ENCODE results near the gene ANKRD29. TPM values are rescaled to one million over a fixed set of nuclear protein-coding genes. Genes with fewer than 3 reads are reported as not detected.

ANKRD29 gene
- total and polyA plus RNA-seq, 10 of the 15 experiments (the other 5 are each of a cell fraction or from before 2014, with no cell fraction given): 0.53 to 9.2 (median 1.6) TPM

DNA sequence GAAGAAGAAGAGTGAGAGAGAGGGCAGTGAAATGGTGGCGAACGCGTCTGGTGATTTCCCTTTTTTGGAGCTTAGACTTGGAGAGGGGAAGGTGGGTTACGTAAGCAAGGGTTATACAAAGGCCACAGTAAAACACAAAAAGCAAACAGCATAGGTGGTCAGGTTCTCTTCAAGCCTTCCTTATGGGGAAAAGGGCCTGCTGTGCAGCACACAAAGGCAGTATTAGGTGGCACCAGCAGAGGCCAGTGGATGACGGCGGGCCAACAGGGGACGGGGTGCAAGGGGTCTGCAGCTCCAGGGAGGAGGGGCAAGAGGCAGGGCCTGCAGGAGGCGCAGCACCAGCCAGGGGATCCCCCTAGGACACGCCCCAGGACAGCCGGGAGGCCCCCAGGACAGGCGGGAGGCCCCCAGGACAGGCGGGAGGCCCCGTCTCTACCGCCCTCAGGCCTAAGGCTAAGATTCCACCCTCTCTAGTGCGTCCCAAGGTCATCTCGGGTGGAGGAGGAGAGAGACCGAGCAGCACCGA is 43.8 kb downstream of the ANKRD29 start (continued):
- 0 out of 2 replicates have a peak, but pooled peaks have one; percentile 35 for TF ChIP-seq ZNF207 (IDR thresholded peaks at IDR 0.05; ENCODE audit: borderline replicate concordance)
- TF ChIP-seq, protein P1, sequence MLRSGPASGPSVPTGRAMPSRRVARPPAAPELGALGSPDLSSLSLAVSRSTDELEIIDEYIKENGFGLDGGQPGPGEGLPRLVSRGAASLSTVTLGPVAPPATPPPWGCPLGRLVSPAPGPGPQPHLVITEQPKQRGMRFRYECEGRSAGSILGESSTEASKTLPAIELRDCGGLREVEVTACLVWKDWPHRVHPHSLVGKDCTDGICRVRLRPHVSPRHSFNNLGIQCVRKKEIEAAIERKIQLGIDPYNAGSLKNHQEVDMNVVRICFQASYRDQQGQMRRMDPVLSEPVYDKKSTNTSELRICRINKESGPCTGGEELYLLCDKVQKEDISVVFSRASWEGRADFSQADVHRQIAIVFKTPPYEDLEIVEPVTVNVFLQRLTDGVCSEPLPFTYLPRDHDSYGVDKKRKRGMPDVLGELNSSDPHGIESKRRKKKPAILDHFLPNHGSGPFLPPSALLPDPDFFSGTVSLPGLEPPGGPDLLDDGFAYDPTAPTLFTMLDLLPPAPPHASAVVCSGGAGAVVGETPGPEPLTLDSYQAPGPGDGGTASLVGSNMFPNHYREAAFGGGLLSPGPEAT (IDR thresholded peaks at IDR 0.05; ENCODE audit: low read depth): no peak; the same call in 1 of the 2 replicates
- no peak for TF ChIP-seq CREM (IDR thresholded peaks at IDR 0.05; ENCODE audit: low read depth)
- TF ChIP-seq NFIC (IDR thresholded peaks at IDR 0.05; ENCODE audit: low read depth, low read length): no peak
- no peak for TF ChIP-seq ZNF274 (IDR thresholded peaks at IDR 0.05; ENCODE audit: insufficient read depth, insufficient read length)
- TF ChIP-seq SPI1 (IDR thresholded peaks at IDR 0.05; ENCODE audit: borderline replicate concordance, insufficient read depth, low read depth, low read length): no peak; the same call in 1 of the 2 replicates
- no peak for TF ChIP-seq TCF12 (IDR thresholded peaks at IDR 0.05; ENCODE audit: low read depth, low read length)
- TF ChIP-seq KLF5 (IDR thresholded peaks at IDR 0.05; ENCODE audit: partially characterized antibody): no peak
- no peak for TF ChIP-seq RUNX3 (IDR thresholded peaks at IDR 0.05; ENCODE audit: low read length)
- TF ChIP-seq STAT3 (IDR thresholded peaks at IDR 0.05; ENCODE audit: low read depth, low read length): no peak
- no peak for TF ChIP-seq MXI1 (IDR thresholded peaks at IDR 0.05; ENCODE audit: low read depth, low read length)
- no peak; the same call in 1 of the 2 replicates for TF ChIP-seq ESRRA (IDR thresholded peaks at IDR 0.05; ENCODE audit: low read length)
- no peak for TF ChIP-seq YBX1 (IDR thresholded peaks at IDR 0.05)
- TF ChIP-seq, protein P2, sequence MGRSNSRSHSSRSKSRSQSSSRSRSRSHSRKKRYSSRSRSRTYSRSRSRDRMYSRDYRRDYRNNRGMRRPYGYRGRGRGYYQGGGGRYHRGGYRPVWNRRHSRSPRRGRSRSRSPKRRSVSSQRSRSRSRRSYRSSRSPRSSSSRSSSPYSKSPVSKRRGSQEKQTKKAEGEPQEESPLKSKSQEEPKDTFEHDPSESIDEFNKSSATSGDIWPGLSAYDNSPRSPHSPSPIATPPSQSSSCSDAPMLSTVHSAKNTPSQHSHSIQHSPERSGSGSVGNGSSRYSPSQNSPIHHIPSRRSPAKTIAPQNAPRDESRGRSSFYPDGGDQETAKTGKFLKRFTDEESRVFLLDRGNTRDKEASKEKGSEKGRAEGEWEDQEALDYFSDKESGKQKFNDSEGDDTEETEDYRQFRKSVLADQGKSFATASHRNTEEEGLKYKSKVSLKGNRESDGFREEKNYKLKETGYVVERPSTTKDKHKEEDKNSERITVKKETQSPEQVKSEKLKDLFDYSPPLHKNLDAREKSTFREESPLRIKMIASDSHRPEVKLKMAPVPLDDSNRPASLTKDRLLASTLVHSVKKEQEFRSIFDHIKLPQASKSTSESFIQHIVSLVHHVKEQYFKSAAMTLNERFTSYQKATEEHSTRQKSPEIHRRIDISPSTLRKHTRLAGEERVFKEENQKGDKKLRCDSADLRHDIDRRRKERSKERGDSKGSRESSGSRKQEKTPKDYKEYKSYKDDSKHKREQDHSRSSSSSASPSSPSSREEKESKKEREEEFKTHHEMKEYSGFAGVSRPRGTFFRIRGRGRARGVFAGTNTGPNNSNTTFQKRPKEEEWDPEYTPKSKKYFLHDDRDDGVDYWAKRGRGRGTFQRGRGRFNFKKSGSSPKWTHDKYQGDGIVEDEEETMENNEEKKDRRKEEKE (IDR thresholded peaks at IDR 0.05): no peak
- no peak for TF ChIP-seq NFYB (IDR thresholded peaks at IDR 0.05; ENCODE audit: insufficient read depth, low read depth, low read length)
- no peak for TF ChIP-seq STAT1 (conservative IDR thresholded peaks at IDR 0.05)
- no peak for TF ChIP-seq YY1 (IDR thresholded peaks at IDR 0.05; ENCODE audit: low read depth, low read length)
- TF ChIP-seq IKZF2 (IDR thresholded peaks at IDR 0.05): peak in 1 of 2 experiments; percentile 58; a peak in 1 of 4 replicates
- TF ChIP-seq MYB (IDR thresholded peaks at IDR 0.05; ENCODE audit: borderline replicate concordance, low read depth, low read length): no peak
- no peak for TF ChIP-seq SREBF2 (IDR thresholded peaks at IDR 0.05; ENCODE audit: low read length)
- no peak for TF ChIP-seq TARDBP (IDR thresholded peaks at IDR 0.05; ENCODE audit: borderline replicate concordance)
- no peak for TF ChIP-seq MTA3 (IDR thresholded peaks at IDR 0.05; ENCODE audit: borderline replicate concordance, low read length)
- no peak for TF ChIP-seq NRF1 (conservative IDR thresholded peaks at IDR 0.05; ENCODE audit: low read depth, low read length)
- no peak for TF ChIP-seq HSF1 (IDR thresholded peaks at IDR 0.05; ENCODE audit: low read depth, low read length)
- TF ChIP-seq EP300 (IDR thresholded peaks at IDR 0.05; ENCODE audit: borderline replicate concordance in 1 of 2, control insufficient read depth in 1 of 2, low read depth in 2 of 2, low read length in 2 of 2): 0 out of 4 replicates have a peak, but pooled peaks of 1 of the 2 experiments have one; percentile 7
- TF ChIP-seq NBN (IDR thresholded peaks at IDR 0.05): peak; percentile 70; the same call in 1 of the 2 replicates
- peak; percentile 43; the same call in 1 of the 2 replicates for TF ChIP-seq CHD2 (IDR thresholded peaks at IDR 0.05; ENCODE audit: borderline replicate concordance, low read depth, low read length)
- no peak for TF ChIP-seq DPF2 (IDR thresholded peaks at IDR 0.05)
